DMS 273 (cell line): Measurements from ENCODE around the gene BRI3.

ENCODE experiments used
- DNase-seq: peaks from one replicate; lab custom pipeline; 2025; ENCODE audit not compliant: unreplicated experiment; lab: John Stamatoyannopoulos, UW

BRI3 gene

DNA sequence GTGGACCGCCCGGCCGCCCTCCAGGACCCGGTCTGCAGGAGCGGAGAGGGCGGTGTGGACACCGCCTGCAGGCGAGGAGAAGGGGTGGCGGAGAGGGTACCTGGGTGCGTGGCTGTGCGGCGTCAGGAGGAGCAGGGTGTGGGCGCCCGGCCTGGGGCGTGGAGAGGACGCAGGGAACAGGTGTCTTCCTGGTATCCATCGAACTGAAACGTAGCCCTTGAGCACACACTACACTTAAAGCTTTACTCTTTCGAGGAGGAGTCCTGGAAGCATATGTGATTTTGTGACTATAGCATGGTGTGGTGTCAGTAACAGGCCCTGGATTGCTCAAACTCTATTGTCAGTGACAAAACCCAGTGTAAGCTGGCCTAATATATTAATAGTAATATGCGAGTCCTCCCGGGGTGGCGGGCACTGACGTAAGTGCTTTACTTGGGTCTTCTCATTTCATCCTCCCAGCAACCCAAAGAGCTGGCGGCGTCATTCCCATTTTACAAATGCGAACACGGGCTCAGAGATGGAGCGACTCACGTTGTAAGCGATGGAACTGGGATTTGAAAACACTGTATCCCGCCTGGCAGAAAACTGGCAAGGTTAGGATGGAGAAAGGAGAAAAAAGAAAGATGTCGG is 28.9 kb upstream of the BRI3 start:
- peak; percentile 67 for DNase-seq

GRCh38 chr7:98254516-98254915 is 27.0 kb upstream of the BRI3 start:
- DNase-seq, result no peak

DNA sequence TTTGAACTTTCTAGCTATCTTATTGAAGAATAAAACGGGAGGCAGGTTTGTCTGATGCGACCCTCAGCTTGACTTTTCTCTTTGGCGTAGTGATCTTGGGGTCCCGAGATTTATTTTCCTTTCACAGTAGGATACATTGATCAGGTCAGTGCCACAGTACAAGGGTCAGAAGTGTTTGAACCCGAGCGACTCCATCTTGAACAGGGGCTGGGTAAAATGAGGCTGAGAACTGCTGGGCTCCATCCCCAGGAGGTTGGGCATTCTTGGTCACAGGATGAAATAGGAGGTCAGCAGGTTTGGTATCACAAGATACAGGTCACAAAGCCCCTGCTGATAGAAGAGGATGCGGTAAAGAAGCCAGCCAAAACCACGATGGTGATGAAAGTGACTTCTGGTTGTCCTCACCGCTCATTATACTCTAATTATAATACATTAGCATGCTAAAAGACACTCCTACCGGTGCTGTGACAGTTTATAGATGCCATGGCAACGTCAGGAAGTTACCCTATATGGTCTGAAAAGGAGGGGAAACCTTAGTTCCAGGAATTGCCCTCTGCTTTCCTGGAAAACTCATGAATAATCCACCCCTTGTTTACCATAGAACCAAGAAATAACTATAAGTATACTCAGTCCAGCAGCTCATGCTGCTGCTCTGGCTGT is 26.4 kb upstream of the BRI3 start:
- DNase-seq, result peak; percentile 71

DNA sequence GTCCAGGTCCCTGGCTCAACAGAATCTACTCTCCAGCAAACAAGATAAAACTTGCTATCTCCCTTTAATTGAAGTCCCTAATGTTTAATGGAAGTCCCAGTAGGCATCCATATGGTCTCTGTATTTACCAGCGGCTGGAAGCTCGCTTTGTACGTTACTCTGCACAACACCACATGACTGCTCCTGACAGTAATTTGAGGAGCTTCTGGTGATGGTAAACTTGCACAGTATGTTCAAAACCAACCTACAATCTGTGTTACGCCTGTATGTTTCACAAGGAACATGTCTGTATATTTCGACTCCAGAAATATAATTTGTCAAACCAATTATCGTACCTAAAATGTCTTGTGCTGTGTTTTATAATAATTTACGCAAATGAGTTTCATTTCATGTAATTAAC is 25.1 kb upstream of the BRI3 start:
- DNase-seq, result peak; percentile 97

DNA sequence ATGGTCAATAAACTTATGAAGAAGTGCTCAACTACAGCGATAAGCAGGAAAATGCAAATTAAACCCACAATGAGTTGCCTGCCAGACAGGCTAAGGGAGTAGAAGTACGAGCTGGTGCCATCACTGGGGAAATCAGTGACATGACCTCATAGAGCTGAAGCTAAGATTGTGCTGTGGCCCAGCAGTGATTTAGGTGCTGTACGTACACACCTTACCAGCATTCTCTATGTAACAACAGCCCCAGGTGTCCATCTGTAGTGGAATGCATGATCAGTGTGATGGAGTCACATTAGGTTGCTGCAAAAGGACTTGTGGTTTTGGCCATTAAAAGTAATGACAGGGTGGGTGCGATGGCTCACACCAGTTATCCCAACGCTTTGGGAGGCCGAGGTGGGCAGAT is 23.8 kb upstream of the BRI3 start:
- no peak for DNase-seq

DNA sequence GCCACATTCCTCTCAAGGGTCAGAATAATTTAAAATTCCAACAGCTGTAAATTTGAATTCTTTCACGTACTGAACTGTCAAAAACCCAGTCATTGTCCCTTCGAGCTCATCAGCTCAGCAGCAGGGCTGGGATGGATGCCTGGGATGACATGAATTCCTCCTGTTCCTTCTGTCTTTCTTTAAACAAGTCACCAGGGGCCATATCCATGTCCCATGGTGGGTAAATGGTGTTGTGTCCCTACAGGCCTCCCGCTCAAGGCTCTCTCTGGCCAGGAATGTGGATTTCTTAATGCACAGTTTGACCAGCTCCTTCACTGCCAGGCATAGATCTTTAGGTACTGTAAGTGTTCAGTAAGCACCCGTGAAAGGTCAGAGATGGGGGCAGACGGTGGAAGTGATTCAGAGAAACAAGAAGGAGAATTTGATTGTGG is 15.6 kb upstream of the BRI3 start:
- no peak for DNase-seq

- peak; percentile 44 for DNase-seq
Measured at GRCh38 chr7:98266840-98267239, 14.6 kb upstream of the BRI3 start.

DNA sequence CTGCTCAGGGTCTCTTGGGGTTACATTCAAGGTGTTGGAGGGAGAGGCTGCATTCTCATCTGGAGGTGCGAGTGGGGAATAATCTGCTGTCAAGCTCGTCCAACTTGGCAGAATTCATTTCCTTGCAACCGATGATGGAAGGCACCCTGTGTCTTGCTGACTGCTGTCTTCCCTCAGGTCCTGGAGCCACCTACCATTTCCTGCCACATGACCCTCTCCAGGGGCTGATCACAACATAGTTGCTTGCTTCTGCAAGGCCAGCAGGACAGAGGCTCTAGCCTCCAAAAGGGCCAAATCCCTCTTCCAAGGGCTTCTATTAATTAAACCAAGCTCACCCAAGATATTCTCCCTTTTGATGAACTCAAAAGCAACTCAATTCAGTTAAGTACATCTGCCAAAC is 14.2 kb upstream of the BRI3 start:
- DNase-seq, result no peak

GRCh38 chr7:98276241-98276761 is 5.2 kb upstream of the BRI3 start:
- DNase-seq, result no peak

GRCh38 chr7:98278408-98278807 is 3.1 kb upstream of the BRI3 start:
- DNase-seq, result no peak

GRCh38 chr7:98278936-98279335 is 2.5 kb upstream of the BRI3 start:
- DNase-seq, result peak; percentile 65

DNA sequence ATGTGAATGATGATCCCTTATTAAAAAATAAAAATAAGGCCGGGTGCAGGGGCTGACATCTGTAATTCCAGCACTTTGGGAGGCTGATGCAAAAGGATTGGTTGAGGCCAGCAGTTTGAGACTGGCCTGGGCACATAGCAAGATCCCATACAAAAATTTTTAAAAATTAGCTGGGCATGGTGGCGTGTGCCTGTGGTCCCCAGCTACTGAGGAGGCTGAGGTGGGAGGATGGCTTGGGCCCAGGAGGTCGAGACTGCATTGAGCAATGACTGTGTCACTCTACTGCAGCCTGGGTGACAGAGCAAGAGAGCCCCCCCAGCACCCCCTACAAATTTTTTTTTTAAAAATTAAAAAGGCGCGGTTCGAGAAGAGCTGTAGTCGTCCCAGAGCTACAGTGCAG is 1.2 kb upstream of the BRI3 start:
- no peak for DNase-seq

DNA sequence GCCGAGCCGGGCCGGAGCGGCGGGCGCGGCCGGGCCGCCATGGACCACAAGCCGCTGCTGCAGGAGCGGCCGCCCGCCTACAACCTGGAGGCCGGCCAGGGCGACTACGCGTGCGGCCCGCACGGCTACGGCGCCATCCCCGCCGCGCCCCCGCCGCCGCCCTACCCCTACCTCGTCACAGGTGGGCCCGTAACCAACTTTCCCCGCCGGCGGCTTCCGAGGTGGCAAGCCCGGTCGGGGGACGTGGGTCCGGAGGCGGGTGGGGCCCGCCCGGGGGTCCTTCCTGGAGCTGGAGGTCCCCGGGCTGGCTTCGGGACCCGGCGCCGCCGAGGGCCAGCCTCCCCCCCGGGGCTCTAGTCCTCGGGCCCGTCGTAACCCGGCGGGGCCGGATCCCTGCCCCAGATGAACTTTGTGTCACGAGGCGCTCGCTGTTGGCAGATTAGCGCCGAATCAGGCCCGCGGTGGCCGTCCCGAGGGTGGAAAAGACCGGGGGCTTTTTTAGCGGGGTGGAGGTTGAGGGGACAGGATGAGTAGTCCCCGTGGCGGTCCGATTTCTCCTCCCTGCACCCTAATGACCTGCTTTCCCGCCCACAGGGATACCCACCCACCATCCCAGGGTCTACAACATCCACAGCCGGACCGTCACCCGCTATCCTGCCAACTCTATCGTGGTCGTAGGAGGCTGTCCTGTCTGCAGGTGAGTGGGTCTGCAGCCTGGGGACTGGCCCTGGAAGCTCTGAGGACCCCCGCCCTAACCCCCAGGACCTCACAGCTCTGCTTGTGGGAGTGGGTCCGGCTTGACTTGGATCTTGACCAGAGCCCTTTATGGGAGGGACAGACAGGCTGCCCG is 496 bp downstream of the BRI3 start:
- DNase-seq, result peak; percentile 73

- DNase-seq, result no peak
Measured at GRCh38 chr7:98282703-98283102, 1.2 kb downstream of the BRI3 start.

DNA sequence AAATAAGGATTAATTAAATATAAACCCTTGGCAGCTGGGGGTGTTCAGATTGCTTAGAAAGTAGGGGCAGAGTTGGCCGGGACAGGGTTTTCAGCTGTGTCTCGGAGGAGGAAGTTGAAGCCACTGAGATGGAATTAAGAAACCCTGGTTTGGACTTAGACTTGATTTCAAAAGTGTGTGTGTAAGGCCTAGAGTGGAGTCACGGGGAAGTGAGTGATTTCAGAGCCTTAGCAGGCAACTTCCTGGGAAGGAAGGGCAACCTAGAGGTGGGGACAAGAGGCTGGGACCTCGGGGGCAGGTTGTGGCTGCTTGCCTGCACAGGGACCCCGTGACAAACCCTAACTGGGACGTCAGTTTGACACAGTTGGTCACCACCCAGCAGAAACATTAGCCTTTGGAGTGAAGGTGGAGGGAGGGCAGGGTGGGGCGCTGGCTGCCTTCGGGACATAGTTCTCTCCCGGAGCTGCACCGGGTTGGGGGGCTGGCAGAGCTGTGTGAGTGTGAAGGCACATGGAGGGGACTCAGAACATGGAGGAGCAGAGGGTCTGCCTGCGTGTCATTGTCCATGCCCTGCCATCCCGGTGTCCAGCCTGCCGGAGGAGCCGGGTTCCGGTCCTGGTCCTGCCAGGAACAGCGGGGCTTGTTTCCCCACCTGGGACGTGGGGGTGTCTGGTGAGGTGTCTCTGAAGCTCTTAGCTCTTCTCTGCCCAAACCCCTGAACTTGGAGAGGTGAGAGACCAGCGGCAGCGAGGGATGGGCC is 1.8 kb downstream of the BRI3 start:
- DNase-seq, result no peak

DNA sequence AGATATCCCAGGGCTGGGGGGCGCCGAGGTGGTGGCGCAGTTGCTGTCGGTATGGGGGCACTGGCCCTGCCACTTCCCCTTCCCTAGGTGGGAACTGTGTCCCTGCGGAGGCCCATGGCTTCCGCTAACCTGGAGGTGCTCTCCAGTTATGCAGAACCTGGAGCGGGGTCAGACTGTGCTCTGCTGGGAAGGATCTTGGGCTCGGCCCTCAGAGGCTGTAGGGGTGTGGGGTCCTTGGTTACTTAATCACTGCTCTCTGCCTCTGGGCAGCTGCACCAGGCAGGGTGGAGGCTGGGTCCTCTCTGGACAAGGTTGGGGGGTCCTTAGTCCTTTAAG is 2.4 kb downstream of the BRI3 start:
- no peak for DNase-seq

GRCh38 chr7:98284335-98285036 is 3.0 kb downstream of the BRI3 start:
- DNase-seq, result no peak

DNA sequence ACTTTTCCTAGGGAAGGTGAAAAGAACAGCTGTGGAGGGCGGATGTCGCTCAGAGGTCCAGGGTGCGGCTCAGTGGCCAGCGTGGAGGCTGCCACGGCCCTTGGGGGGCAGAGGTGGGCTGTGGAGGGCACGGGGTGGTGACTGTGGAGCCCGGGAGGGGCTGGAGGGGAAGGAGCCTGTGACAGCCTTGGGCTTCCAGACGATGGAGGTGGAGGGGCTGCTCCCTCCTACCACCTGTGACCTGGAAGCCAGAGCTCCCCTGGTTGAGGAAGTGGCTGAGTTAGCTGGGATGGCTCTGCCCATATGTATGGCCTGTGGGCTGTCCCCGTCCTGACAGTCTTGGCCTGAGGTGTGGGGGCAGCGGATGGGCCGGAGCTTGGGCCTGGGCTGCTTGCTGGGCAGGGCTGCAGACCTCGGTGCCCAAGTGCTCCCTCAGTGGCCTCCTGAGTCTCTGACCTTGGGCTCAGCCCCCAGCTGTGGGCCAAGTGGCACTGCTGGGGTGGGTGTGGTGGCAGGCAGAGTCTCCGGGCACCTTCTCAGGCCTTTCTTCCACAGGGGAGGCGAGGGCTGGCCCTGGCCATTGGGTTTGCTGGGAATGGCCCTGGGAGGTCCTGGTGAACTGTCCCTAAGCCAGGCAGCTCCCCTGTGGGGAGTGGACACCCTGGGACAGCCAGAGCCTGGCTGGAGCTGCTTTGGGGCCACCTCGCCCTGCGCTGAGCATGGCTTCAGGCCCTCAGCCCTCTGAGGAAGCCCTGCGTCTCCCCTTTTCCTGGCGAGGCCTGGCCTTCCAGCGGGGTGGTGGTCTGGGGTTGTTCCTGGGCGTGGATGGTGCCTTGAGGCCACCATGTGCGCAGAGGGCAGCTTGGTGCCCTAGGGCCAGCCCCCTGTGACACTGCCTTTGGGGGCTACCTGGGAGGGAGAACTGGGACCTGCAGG is 3.9 kb downstream of the BRI3 start:
- DNase-seq, result no peak

GRCh38 chr7:98286093-98286539 is 4.6 kb downstream of the BRI3 start:
- DNase-seq, result no peak
